HFF-Myc (cell line): Measurements from ENCODE around the gene PSD2.

ENCODE experiments used
- DNase-seq: peaks from one replicate; pipeline ENCODE4 v3.0.0-alpha.2; 2011; ENCODE audit warnings: low read depth; ENCODE audit errors: extremely low read depth
- H3K4me3 ChIP-seq: replicated peaks from 2 replicates; pipeline ENCODE4 v1.5.1; 2011; ENCODE audit warnings: low read depth, mild to moderate bottlenecking, control low read depth, low read length
- TF ChIP-seq, protein P1 (sequence below): IDR thresholded peaks from 2 replicates; pipeline ENCODE4 v1.5.1; 2012; ENCODE audit warnings: mild to moderate bottlenecking, low read depth, low read length, control low read depth; ENCODE audit errors: missing control alignments

PSD2 gene

DNA sequence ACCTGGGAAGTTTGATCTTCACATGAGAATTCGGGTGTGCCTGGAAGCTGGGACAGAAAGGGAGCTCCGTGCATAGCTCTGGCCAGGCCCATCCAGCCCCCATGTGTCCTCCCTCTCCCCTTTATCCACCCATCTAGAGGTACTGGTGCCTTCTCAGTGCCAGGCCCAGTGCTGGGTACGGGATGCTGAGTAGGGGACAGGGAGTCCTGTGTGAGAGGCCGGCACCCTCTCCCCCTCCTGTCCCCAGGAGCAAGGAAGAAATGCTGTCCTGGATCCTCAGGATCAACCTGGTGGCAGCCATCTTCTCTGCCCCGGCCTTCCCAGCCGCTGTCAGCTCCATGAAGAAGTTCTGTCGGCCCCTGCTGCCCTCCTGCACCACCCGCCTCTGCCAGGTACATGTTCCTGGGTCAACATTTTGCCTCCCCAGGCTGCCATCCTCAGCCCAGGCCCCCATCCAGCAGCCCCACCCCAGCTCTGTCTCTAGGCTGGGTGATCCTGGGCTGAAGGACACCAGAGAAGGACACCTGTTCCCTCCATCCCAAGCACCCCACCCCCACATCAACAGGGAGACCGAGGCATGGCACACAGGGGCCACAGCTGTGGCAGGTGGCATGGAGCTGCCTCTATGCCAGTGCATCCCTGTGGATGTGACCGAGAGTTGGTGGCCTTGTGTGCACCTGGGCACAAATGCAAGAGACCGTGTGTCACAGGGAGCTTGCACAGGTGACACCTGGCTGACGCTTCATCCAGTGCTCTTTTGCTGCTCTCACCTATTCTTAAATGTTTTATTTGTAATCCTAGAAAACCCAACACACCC, 43.0 kb downstream of the PSD2 start:
- no peak for DNase-seq
- no peak overlapping the region for H3K4me3 ChIP-seq
- TF ChIP-seq, protein P1, sequence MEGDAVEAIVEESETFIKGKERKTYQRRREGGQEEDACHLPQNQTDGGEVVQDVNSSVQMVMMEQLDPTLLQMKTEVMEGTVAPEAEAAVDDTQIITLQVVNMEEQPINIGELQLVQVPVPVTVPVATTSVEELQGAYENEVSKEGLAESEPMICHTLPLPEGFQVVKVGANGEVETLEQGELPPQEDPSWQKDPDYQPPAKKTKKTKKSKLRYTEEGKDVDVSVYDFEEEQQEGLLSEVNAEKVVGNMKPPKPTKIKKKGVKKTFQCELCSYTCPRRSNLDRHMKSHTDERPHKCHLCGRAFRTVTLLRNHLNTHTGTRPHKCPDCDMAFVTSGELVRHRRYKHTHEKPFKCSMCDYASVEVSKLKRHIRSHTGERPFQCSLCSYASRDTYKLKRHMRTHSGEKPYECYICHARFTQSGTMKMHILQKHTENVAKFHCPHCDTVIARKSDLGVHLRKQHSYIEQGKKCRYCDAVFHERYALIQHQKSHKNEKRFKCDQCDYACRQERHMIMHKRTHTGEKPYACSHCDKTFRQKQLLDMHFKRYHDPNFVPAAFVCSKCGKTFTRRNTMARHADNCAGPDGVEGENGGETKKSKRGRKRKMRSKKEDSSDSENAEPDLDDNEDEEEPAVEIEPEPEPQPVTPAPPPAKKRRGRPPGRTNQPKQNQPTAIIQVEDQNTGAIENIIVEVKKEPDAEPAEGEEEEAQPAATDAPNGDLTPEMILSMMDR, result no peak

- TF ChIP-seq, protein P1, result no peak
- no peak overlapping the region for H3K4me3 ChIP-seq
- no peak for DNase-seq
Measured at GRCh38 chr5:139839232-139839815, 43.7 kb downstream of the PSD2 start.

GRCh38 chr5:139839918-139840317, 44.3 kb downstream of the PSD2 start:
- no peak for DNase-seq
- no peak overlapping the region for H3K4me3 ChIP-seq
- TF ChIP-seq, protein P1, result no peak

DNA sequence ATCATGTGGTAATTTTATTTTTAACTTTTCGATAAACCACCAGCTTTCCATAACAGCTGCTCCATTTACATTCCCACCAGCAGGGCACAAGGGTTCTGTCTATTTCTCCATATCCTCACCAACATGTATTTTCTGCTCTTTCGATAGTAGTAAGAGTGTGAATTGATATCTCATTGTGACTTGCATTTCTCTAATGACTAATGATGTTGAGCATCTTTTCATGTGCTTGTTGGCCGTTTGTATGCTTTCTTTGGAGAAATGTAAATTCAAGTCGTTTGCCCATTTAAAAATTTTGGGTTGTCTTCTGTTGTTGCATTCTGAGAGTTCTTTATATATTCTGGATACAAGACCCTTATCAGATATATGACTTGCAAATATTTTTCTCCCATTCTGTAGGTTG, 45.9 kb downstream of the PSD2 start:
- TF ChIP-seq, protein P1, result no peak
- no peak for DNase-seq
- no peak overlapping the region for H3K4me3 ChIP-seq

GRCh38 chr5:139842321-139842720, 46.7 kb downstream of the PSD2 start:
- no peak for DNase-seq
- TF ChIP-seq, protein P1, result no peak
- no peak overlapping the region for H3K4me3 ChIP-seq

GRCh38 chr5:139843991-139844390, 48.4 kb downstream of the PSD2 start:
- H3K4me3 ChIP-seq, result no peak overlapping the region
- TF ChIP-seq, protein P1, result no peak
- no peak for DNase-seq
